ENCODE data around the gene TOMM5.
"Not testable (repeated sequence)": the region's sequence is repeated elsewhere in the genome, so short reads cannot be mapped to it uniquely, and the experiment has no call there.

The TOMM5 gene

GRCh38 chr9:37611961-37612360 lies 19.6 kb upstream of the TOMM5 start:
- DNase-seq (ENCODE audit: low spot score): no peak

GRCh38 chr9:37611014-37611413 lies 18.6 kb upstream of the TOMM5 start:
- no peak for DNase-seq (ENCODE audit: low spot score)

GRCh38 chr9:37609735-37610397 lies 17.5 kb upstream of the TOMM5 start:
- DNase-seq (ENCODE audit: low spot score): no peak

- no peak for DNase-seq (ENCODE audit: low spot score)
Measured at GRCh38 chr9:37608250-37608649, 15.9 kb upstream of the TOMM5 start.

- DNase-seq (ENCODE audit: low spot score): no peak
Measured at GRCh38 chr9:37604296-37604695, 11.9 kb upstream of the TOMM5 start.

- DNase-seq (ENCODE audit: low spot score): peak; percentile 90
Measured at GRCh38 chr9:37602817-37603216, 10.4 kb upstream of the TOMM5 start.

- DNase-seq (ENCODE audit: low spot score): not testable (repeated sequence)
Measured at GRCh38 chr9:37602061-37602460, 9.7 kb upstream of the TOMM5 start.

GRCh38 chr9:37596504-37596903 lies 4.1 kb upstream of the TOMM5 start:
- peak; percentile 3 for DNase-seq (ENCODE audit: low spot score)

- peak; percentile 4 for DNase-seq (ENCODE audit: low spot score)
Measured at GRCh38 chr9:37593883-37594448, 1.6 kb upstream of the TOMM5 start.

GRCh38 chr9:37587521-37587920 lies 4.9 kb downstream of the TOMM5 start:
- DNase-seq (ENCODE audit: low spot score): no peak

GRCh38 chr9:37583522-37584121 lies 8.8 kb downstream of the TOMM5 start:
- no peak for DNase-seq (ENCODE audit: low spot score)

GRCh38 chr9:37582548-37583157 lies 9.7 kb downstream of the TOMM5 start:
- DNase-seq (ENCODE audit: low spot score): peak; percentile 30

- DNase-seq (ENCODE audit: low spot score): no peak
Measured at GRCh38 chr9:37575921-37576721, 16.3 kb downstream of the TOMM5 start, which contains the start of gene FBXO10. TSS of gene FBXO10 (minus strand) at chr9:37576380. CDS start at chr9:37541768, 34,612 bp downstream.

- DNase-seq (ENCODE audit: low spot score): no peak
Measured at GRCh38 chr9:37575511-37575914, 16.9 kb downstream of the TOMM5 start.

GRCh38 chr9:37575001-37575400 lies 17.4 kb downstream of the TOMM5 start:
- no peak for DNase-seq (ENCODE audit: low spot score)

GRCh38 chr9:37574241-37574721 lies 18.1 kb downstream of the TOMM5 start:
- DNase-seq (ENCODE audit: low spot score): no peak

- DNase-seq (ENCODE audit: low spot score): no peak
Measured at GRCh38 chr9:37571282-37571681, 21.1 kb downstream of the TOMM5 start.

- no peak for DNase-seq (ENCODE audit: low spot score)
Measured at GRCh38 chr9:37566716-37567115, 25.7 kb downstream of the TOMM5 start.

- DNase-seq (ENCODE audit: low spot score): no peak
Measured at GRCh38 chr9:37565661-37566618, 26.5 kb downstream of the TOMM5 start.

GRCh38 chr9:37564916-37565315 lies 27.5 kb downstream of the TOMM5 start:
- no peak for DNase-seq (ENCODE audit: low spot score)

Data from LoVo (cell line).